HG03342 (cell line): ENCODE data around the gene NUDT1.

Experiments
- ATAC-seq: cut with Tn5 transposase; IDR thresholded peaks from one replicate; pipeline ENCODE4 v1.9.1; 2021; ENCODE audit warnings: mild to moderate bottlenecking, moderate library complexity; ENCODE audit not compliant: unreplicated experiment

The NUDT1 gene

GRCh38 chr7:2241580-2242540, at the start of gene NUDT1, which contains the start of gene MRM2:
Gene NUDT1 (plus strand): TSS chr7:2242226. CDS start chr7:2244575, 2,349 bp downstream.
Gene MRM2 (minus strand): TSS chr7:2242205. CDS start chr7:2242169, 36 bp downstream.
- peak; percentile 68 for ATAC-seq

- ATAC-seq: no peak
Observed at GRCh38 chr7:2192831-2193534, 49.0 kb upstream of the NUDT1 start.

- ATAC-seq: no peak
Observed at GRCh38 chr7:2193575-2194305, 48.3 kb upstream of the NUDT1 start.

GRCh38 chr7:2195400-2196246, 46.4 kb upstream of the NUDT1 start:
- ATAC-seq: no peak

- no peak for ATAC-seq
Observed at GRCh38 chr7:2196381-2197378, 45.3 kb upstream of the NUDT1 start.

- no peak for ATAC-seq
Observed at GRCh38 chr7:2197436-2198155, 44.4 kb upstream of the NUDT1 start.

GRCh38 chr7:2198206-2198605, 43.8 kb upstream of the NUDT1 start:
- no peak for ATAC-seq

GRCh38 chr7:2198760-2199159, 43.3 kb upstream of the NUDT1 start:
- ATAC-seq: no peak

GRCh38 chr7:2199528-2199927, 42.5 kb upstream of the NUDT1 start:
- ATAC-seq: no peak

- no peak for ATAC-seq
Observed at GRCh38 chr7:2199956-2200583, 42.0 kb upstream of the NUDT1 start.

- ATAC-seq: no peak
Observed at GRCh38 chr7:2200584-2200980, 41.4 kb upstream of the NUDT1 start.

- no peak for ATAC-seq
Observed at GRCh38 chr7:2201128-2201527, 40.9 kb upstream of the NUDT1 start.

- no peak for ATAC-seq
Observed at GRCh38 chr7:2201686-2202360, 40.2 kb upstream of the NUDT1 start.

GRCh38 chr7:2202361-2202761, 39.7 kb upstream of the NUDT1 start:
- ATAC-seq: no peak

GRCh38 chr7:2202901-2203765, 38.9 kb upstream of the NUDT1 start:
- ATAC-seq: no peak

GRCh38 chr7:2203766-2204300, 38.2 kb upstream of the NUDT1 start:
- no peak for ATAC-seq
